NCI-H748 treated with DMSO at 0.1 percent for 48 hours (cell line): ENCODE data around the gene GPAM.

ENCODE experiments used
- DNase-seq: peaks from one replicate; lab custom pipeline; 2025; lab: John Stamatoyannopoulos, UW

Gene GPAM

DNA sequence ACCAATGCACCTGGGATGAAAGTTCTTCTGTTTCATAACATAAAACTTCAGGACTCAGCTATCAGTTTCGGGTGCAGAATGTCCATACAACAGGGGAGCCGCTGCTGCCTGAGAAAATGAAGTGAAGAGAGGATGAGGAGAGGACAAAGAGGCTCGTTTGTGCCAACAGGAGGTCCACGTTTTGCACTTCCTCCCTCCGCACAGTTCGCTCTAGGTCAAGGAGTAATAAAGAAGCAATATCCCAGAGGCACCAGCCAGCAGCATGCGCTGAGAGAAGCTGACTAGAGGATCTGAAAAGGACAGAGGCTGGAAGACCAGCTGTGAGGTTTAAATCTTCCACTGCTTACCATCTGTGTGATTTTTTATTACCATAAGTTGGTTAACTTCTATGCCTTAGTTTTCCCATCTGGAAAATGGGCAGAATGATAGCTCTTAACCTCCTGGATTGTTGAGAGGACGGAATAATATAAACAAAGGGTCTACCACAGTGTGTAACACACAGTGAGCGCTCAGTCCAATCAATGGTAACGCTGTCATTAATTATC, 709 bp downstream of the GPAM start:
- peak; percentile 0 for DNase-seq

GRCh38 chr10:112177247-112177646, 6.3 kb downstream of the GPAM start:
- no peak for DNase-seq

GRCh38 chr10:112176543-112176942, 7.0 kb downstream of the GPAM start:
- no peak for DNase-seq

GRCh38 chr10:112175409-112175808, 8.2 kb downstream of the GPAM start:
- no peak for DNase-seq

DNA sequence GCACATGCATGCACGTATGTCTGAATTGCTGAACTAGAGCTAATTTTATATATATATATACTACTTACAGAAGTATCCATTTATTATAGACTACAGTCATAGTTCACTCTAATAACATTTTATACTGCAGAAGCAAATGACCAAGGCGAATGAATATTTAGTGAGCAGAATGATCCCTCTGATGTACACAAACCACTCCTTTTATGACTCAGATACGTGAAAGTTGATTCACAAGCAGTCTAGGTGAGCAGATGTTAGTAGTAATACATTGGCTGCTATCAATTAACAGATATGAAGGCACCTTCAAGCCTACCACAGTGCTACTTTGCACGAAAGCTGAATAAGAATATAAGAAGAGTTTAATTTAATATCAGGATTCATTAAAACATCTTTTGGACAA, 10.4 kb downstream of the GPAM start:
- DNase-seq: no peak

GRCh38 chr10:112168733-112169132, 14.8 kb downstream of the GPAM start:
- no peak for DNase-seq

GRCh38 chr10:112166800-112167199, 16.8 kb downstream of the GPAM start:
- DNase-seq: no peak

- DNase-seq: no peak
Observed at GRCh38 chr10:112161757-112162518, 21.6 kb downstream of the GPAM start.

- no peak for DNase-seq
Observed at GRCh38 chr10:112160834-112161233, 22.7 kb downstream of the GPAM start.

DNA sequence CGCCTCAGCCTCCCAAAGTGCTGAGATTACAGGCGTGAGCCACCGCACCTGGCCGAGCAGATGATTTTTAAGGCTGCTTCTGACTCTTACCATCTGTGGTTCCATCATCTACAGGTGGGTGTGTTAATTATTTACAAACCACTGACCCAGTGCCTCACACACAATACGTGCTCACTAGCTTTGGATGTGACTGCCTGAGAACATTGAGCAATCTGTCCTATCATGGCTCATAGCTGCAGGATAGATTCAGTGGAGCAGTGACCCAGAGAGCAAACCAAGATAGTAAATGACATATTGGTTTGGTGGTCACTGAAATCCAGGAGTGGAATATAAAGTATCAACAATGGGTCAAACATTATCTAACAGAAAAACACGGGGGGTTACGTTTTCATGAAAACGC, 24.1 kb downstream of the GPAM start:
- DNase-seq: no peak

DNA sequence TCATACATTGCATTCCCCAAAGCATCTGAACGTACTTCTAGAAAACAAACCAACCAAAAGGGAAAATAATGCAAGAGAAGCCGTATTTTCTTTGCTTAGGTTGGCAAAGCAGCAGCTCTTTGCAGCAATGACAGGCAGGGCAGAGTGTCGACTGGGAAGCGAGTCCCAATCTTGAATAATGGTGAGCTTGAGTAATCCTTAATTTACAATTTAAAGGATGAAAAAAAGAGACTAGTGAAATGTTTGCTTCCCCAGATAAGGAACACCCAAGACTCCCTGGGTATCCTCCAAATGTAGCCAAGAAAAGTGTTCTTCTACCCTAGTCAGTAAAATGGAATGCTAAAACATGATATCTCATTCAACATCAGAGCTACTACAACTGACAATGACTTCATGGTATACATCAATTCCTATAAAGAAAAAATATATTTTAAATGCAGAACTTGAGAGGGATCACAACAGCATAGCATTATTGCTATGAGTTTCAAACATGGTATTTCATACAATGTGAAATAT, 32.0 kb downstream of the GPAM start:
- DNase-seq: no peak

DNA sequence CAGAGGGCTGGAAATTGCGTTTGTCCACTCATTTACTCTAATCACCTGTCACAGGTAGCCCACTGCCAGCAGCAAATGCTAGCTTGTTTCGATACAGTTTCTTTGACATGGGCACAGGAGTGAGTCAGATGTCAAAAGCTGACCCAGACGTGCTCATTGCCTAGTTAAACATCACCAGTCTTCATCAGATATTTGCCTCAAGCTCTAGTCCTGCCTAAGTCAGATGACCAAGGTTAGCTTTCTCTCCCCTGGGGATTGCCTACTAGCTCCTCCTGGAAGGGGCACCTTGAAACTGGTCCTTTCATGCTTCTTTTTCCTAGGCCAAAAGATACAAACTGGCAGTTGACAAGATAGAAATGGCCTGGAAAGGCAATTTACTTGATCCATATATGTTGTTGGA, 35.2 kb downstream of the GPAM start:
- DNase-seq: no peak

DNA sequence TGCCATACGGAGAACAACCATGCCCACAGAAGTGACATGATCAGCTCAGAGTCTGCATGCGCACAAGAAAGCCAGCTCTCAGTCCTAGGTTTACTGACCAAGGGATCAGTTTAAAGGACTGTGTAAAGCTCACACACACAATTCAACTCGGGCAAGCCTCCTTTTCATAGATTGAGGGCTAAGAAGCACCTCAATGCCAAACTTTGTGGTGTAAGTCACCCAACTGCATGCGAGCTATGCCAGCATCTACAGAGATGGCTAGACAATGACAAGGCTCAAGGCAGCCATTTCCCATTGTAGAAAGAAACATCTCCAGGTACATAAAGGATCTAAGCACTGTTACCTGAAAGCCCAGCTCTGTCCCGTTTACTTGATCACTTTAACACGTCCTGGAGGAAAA, 36.8 kb downstream of the GPAM start:
- DNase-seq: no peak

GRCh38 chr10:112145263-112145662, 38.3 kb downstream of the GPAM start:
- no peak for DNase-seq

- DNase-seq: no peak
Observed at GRCh38 chr10:112143420-112143819, 40.1 kb downstream of the GPAM start.

- DNase-seq: no peak
Observed at GRCh38 chr10:112141292-112141691, 42.3 kb downstream of the GPAM start.

GRCh38 chr10:112140110-112140970, 43.2 kb downstream of the GPAM start:
- peak; percentile 31 for DNase-seq

- DNase-seq: no peak
Observed at GRCh38 chr10:112139176-112139575, 44.4 kb downstream of the GPAM start.

GRCh38 chr10:112137154-112137987, 46.2 kb downstream of the GPAM start:
- DNase-seq: peak; percentile 10

- DNase-seq: no peak
Observed at GRCh38 chr10:112136486-112137153, 46.9 kb downstream of the GPAM start.

- DNase-seq: no peak
Observed at GRCh38 chr10:112135604-112136003, 48.0 kb downstream of the GPAM start.
